ENCODE results near the gene GUK1.

GUK1 gene

GRCh38 chr1:228105996-228106799, 33.9 kb upstream of the GUK1 start:
- Histone ChIP-seq H3K27me3 (ENCODE audit: insufficient read depth, low read length, poor library complexity, severe bottlenecking) (no peaks in the 10 kb centered on the region), H4K20me1 (ENCODE audit: insufficient read depth, low read length, poor library complexity, severe bottlenecking) (peaks cover 16% of the 10 kb centered on the region), H3K36me3 (ENCODE audit: insufficient read depth, low read length) (peaks cover under 1% of the 10 kb centered on the region; the same call in 1 of the 2 replicates), H2AFZ (ENCODE audit: low read length) (no peak overlapping the region), H3K4me2 (ENCODE audit: low read depth, low read length, poor library complexity, severe bottlenecking) (no peak overlapping the region), H3K9ac (ENCODE audit: low read depth, low read length, poor library complexity, severe bottlenecking) (no peak overlapping the region), H3K4me3 (ENCODE audit: low read length, poor library complexity, severe bottlenecking) (no peak overlapping the region), H3F3A (ENCODE audit: low read depth) (no peaks in the 10 kb centered on the region), H3K4me1 (ENCODE audit: insufficient read depth, low read length, poor library complexity, severe bottlenecking) (peaks cover 23% of the 10 kb centered on the region), H3K9me3 (ENCODE audit: insufficient read depth, low read depth, low read length) (no peaks in the 10 kb centered on the region), H3K79me2 (ENCODE audit: insufficient read depth, low read length) (peaks cover 57% of the 10 kb centered on the region), H3K9me2 (replicated peaks; ENCODE audit: low read depth, low read length) (no peaks in the 10 kb centered on the region)
- TF ChIP-seq CTCF (conservative IDR thresholded peaks at IDR 0.05; ENCODE audit: low read length) = no peak
- TF ChIP-seq EZH2phosphoT487 (IDR thresholded peaks at IDR 0.05; ENCODE audit: borderline replicate concordance) = no peak

- no peaks in the 10 kb centered on the region for H3K9me3 ChIP-seq (ENCODE audit: insufficient read depth, low read depth, low read length)
- no peak overlapping the region for H3K4me3 ChIP-seq (ENCODE audit: low read length, poor library complexity, severe bottlenecking)
- H3F3A ChIP-seq (ENCODE audit: low read depth) = no peaks in the 10 kb centered on the region
- no peak overlapping the region for H3K9ac ChIP-seq (ENCODE audit: low read depth, low read length, poor library complexity, severe bottlenecking)
- TF ChIP-seq EZH2phosphoT487 (IDR thresholded peaks at IDR 0.05; ENCODE audit: borderline replicate concordance) = no peak
- TF ChIP-seq CTCF (conservative IDR thresholded peaks at IDR 0.05; ENCODE audit: low read length) = no peak
- no peaks in the 10 kb centered on the region for H3K9me2 ChIP-seq (replicated peaks; ENCODE audit: low read depth, low read length)
- H3K27me3 ChIP-seq (ENCODE audit: insufficient read depth, low read length, poor library complexity, severe bottlenecking) = no peaks in the 10 kb centered on the region
- no peaks in the 10 kb centered on the region; the same call in 1 of the 2 replicates for H3K36me3 ChIP-seq (ENCODE audit: insufficient read depth, low read length)
- peaks cover 23% of the 10 kb centered on the region for H3K4me1 ChIP-seq (ENCODE audit: insufficient read depth, low read length, poor library complexity, severe bottlenecking)
- H4K20me1 ChIP-seq (ENCODE audit: insufficient read depth, low read length, poor library complexity, severe bottlenecking) = peaks cover 12% of the 10 kb centered on the region
- H2AFZ ChIP-seq (ENCODE audit: low read length) = no peak overlapping the region
- peaks cover 52% of the 10 kb centered on the region for H3K79me2 ChIP-seq (ENCODE audit: insufficient read depth, low read length)
- no peak overlapping the region for H3K4me2 ChIP-seq (ENCODE audit: low read depth, low read length, poor library complexity, severe bottlenecking)
These were observed 33.4 kb upstream of the GUK1 start for GRCh38 chr1:228106800-228107054.

GRCh38 chr1:228107636-228108035, 32.4 kb upstream of the GUK1 start:
- Histone ChIP-seq H4K20me1 (ENCODE audit: insufficient read depth, low read length, poor library complexity, severe bottlenecking) (peaks cover 4% of the 10 kb centered on the region), H3K27me3 (ENCODE audit: insufficient read depth, low read length, poor library complexity, severe bottlenecking) (no peaks in the 10 kb centered on the region), H3K36me3 (ENCODE audit: insufficient read depth, low read length) (no peaks in the 10 kb centered on the region; the same call in 1 of the 2 replicates), H3K4me3 (ENCODE audit: low read length, poor library complexity, severe bottlenecking) (no peak overlapping the region), H3K4me2 (ENCODE audit: low read depth, low read length, poor library complexity, severe bottlenecking) (peak overlapping the region; percentile 86), H3K79me2 (ENCODE audit: insufficient read depth, low read length) (peaks cover 44% of the 10 kb centered on the region), H2AFZ (ENCODE audit: low read length) (no peak overlapping the region), H3K9me2 (replicated peaks; ENCODE audit: low read depth, low read length) (no peaks in the 10 kb centered on the region), H3F3A (ENCODE audit: low read depth) (no peaks in the 10 kb centered on the region), H3K4me1 (ENCODE audit: insufficient read depth, low read length, poor library complexity, severe bottlenecking) (peaks cover 23% of the 10 kb centered on the region), H3K9ac (ENCODE audit: low read depth, low read length, poor library complexity, severe bottlenecking) (peak overlapping the region; percentile 90), H3K9me3 (ENCODE audit: insufficient read depth, low read depth, low read length) (no peaks in the 10 kb centered on the region)
- TF ChIP-seq CTCF (conservative IDR thresholded peaks at IDR 0.05; ENCODE audit: low read length) = no peak
- no peak for TF ChIP-seq EZH2phosphoT487 (IDR thresholded peaks at IDR 0.05; ENCODE audit: borderline replicate concordance)

Measured in Loucy (cell line).